Anterior cingulate cortex (tissue), 58 donors: ENCODE data around the gene HSF5.

Source experiments
- DNase-seq, 58 donors: peaks; one replicate each; lab custom pipeline; 2025; lab: John Stamatoyannopoulos, UW

Gene HSF5

DNA sequence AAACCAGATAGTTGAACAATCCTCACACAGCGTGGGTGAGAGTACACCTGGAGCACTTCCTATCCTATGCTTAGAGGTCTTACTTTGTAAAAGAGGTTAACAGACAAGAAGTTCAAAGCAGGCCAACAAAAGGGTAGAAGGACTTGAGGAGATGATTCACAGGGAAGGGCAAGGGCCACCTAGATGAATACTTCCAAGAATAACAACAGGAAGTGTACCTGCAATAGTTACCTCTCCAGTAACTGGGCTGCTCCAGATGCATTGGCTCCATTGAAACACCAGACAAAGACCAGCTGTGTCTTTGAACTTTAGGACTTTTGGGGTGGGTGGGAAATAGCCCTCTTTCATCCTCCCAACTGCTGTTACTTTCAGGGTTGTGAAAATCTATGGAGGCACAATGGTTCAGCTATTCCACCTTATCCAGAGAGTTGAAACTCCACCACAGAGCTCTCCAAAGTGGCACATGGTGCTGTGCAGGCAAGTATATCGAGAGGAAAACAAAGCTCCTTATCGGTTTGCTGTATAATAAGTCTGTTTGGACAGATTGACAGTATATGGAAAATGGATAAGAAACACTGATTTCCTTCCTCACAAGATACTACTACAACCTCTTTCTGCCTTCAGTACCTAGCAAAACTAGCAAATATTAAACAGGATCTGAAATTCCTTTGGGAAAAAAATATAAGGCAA, 93.5 kb downstream of the HSF5 start:
- DNase-seq = no peak

DNA sequence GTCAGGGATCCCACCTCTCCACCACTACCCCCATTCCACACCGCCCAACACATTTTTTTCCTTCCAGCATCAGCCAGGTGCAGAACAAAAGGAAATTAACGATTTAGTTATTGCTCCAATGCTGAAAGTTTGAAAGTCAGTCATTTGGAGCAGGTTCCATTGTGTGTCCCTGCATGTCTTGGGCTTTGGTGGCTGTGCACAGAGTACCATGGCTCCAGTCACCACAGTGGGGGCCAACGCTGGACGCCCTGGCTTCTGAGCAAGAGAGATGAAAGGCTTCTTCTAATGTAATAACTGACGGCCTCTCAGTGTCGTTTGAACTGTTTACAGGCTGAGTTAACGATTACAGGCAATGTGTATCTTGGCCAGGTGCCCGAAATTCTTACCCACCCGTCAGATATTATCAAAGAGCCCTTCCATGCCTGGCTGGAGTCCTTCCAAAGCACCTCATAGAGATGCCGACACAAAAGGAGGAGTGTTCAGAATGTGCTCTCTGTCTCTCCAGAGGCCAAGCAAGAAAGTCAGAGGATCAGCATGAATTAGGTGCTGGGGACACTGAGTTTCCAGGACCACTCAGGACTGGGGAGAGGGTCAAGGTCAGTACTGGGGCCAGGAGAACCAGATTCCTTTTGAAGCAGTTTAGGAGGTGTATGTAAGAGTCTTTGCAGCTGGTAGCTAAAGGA, 96.8 kb downstream of the HSF5 start:
- DNase-seq = peak in 1 of 58 donors; percentile 6

DNA sequence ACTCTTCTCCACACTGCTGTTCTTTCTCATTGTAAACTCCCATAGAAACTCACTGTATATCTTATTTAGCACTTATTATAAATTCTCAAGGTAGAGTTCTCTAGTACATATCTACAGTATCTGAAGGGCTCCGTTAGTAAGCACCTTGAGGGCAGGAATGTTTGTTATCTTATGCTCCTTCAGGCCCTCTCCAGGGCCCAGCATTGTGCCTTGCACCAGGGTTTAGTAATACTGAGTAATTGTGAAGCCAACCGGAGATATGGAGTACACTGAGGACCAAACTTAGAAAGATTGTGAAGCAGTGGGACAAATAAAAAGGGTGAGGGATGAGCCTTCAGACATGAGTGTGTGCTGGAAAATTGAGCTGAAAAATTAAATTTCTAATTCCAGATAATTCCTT, 97.3 kb downstream of the HSF5 start:
- DNase-seq = no peak

DNA sequence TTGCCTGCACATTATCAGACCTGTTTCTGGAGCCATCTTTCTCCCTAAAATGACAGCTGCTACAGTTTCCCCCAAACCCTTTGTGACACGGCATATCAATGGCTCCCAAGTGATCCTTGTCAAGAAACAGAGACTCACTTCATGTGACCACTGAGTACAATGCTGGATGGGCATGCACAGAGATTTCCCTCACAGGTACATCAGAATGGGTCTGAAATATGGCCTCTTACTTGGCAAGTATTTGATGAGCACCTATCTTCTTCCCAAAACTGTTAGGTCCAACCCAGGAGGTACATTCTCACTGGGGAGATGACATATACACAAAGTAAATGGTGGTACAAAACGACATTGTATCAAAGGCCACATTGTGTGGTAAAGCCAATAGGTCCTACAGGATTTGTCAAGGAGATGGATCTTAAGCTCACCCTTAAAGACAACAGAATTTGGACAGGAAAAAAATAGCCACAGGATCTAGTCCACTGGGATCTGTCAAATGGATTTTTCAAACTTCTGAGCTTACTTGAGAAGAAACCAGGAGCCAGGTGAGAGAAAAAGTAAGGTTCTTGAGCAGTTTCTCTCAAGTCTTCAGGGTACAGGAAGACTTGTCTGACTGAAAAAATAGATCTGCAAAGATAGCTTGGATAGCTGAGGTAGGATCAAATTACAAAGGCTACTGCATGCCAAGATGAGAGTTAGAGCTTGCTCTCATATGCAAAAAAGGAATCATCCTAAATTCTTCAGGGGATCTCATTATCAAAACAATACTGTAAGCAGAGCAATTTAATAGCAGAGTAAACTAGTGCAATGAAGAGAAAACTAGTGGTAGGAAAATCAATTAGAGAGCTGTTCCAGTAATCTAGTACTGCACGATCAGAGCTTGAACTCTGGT, 99.7 kb downstream of the HSF5 start:
- DNase-seq = no peak

DNA sequence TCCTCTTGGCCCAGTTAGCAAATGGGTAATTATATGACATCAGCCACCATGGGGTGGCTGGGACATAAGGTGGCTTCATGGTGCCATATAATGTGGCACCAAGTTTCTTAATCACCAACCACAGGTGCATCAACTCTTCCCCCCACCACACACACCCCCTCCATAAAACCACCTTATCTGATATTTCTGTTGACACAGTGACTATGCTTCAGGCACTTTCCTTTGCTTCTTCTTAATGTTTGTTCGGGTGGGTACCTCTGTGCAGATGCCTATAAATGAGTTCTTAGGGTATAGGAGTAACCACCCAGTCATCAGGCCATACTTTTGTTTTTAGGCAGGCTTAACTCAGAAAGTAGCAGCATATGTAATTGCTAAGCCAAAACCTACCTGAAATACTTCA, 100.4 kb downstream of the HSF5 start:
- DNase-seq = no peak

DNA sequence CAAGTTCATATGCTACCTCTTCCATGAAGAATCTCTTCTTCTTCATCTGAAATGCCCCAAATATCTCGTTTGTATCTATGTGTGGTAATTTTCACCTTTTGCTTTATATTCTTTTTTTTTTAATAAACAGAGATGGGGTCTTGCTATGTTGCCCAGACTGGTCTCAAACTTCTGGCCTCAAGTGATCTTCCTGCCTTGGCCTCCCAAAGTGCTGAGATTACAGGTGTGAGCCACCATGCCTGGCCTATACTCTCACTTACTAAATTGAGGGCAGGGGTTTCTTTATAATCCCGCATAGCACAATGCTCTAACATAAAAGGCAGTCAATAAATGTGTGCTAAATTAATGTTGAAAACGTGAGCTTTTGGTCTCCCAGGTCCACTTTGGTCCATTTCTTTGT, 101.5 kb downstream of the HSF5 start:
- DNase-seq = no peak

DNA sequence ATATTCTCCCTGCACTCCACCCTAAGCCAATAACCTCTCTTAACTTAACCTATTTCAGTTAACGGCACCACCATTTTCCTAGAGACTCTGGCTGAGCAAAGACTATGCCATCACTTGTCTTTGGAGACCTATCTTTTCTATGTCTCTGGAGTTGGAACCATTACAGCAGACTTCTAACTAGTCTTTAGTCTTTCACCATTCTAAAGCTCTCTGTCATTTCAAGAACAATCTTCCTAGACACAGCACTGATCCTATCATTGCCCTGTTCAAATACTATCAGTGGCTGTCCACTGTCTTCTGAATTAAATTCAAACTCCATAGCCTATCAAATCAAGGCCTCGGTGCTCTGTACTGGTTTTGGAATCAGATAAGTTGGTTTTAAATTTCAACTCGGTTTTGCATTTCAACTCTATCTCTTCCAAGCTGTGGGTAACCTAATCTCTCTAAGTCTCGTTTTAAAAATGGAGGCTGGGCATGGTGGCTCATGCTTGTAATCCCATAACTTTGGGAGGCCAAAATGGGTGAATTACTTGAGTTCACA, 102.8 kb downstream of the HSF5 start:
- no peak for DNase-seq

DNA sequence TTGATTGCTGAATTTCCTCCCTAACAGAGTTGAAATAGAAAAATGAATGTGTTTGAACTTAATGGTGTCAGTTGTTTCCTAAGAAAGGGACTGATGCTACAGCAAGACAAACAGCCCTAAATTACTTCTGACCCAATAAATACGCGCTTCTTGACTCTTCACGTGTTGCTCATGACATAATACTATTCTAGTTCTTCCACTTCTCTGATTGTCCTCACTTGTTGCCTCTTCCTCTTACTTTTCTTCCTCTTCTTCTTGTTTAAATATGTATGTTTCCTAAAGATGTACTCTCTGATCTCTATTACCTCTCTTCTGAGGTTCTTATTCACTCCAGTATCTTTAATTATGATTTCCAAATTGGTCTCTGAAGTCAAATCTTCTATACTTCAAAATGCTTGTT, 103.3 kb downstream of the HSF5 start:
- no peak for DNase-seq

DNA sequence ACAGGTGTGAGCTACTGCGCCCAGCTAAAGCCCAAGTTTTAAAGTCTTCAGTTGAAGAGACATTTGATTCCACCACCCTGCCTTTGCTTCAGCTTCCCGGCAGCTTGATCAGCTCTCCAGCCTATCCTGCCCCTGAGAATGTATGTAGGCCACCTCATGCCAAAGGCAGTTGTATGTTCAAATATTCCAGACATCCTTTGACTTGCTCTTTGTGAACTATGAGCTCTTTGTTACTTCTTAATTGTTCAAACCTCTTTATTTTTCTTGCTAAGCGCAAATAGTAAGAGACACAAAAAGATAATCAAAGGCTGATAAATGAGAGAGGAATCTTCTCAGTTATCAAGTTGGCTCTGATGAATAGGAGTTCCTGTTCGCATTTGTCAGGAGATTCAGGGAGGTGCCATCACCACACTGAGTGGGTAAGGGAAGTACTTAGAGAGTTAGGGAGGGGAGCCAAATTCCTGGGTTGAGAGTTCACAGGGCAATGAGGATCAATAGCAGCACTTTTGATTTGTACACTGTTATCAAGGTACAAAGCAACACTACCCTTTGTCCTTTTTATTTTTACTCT, 104.2 kb downstream of the HSF5 start:
- no peak for DNase-seq

DNA sequence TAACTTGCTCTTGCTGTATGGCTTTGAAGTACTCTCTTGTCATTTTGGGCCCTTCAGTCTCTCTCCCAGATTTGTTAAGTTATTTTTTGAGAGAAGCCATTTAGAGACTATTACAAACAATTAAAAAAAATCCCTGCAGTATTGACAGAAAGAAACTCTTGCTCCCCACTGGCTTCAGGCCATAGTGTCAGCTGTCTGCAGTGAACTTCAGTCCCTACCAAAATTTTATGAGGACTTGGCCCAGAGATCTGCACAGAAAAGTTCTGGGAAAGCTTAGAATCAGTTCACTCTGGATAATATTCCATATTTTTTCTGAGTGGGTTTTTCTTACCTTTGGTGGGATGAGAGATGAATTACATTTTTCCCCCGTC, 105.4 kb downstream of the HSF5 start:
- no peak for DNase-seq

DNA sequence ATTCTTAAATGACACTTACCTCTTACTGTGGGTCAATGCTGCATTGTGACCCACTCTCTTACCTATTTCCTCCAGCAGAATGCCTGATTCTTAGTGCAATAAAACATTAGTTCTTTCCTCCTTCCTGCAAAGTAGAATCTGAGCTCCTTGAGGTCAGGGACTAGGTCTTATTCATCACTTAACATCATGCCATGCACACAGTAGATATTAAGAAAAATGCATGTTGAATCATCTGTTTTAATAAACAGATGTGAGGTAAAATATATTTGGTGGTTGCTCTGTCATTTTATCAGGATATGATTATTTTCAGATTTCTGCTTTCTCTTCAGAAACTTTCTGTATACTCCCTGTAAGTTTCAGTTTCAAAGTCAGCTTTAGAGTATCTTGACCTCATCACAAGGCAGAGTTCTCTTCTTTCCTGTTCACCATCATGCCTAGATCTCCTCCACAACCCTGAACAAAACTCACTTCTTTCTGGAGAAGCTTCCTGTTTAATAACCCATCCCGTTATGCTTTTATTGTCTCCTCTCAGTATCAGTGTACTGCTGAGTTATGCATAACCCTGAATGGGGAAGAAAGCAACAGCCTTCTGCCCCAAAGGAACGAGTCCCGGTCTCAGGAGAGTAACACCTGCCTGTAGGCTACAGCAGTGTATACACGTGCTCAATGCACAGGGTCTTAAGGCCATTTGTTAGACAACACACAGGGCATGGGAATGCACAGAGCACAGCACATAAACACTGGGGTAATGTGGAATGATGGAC, 105.9 kb downstream of the HSF5 start:
- no peak for DNase-seq

DNA sequence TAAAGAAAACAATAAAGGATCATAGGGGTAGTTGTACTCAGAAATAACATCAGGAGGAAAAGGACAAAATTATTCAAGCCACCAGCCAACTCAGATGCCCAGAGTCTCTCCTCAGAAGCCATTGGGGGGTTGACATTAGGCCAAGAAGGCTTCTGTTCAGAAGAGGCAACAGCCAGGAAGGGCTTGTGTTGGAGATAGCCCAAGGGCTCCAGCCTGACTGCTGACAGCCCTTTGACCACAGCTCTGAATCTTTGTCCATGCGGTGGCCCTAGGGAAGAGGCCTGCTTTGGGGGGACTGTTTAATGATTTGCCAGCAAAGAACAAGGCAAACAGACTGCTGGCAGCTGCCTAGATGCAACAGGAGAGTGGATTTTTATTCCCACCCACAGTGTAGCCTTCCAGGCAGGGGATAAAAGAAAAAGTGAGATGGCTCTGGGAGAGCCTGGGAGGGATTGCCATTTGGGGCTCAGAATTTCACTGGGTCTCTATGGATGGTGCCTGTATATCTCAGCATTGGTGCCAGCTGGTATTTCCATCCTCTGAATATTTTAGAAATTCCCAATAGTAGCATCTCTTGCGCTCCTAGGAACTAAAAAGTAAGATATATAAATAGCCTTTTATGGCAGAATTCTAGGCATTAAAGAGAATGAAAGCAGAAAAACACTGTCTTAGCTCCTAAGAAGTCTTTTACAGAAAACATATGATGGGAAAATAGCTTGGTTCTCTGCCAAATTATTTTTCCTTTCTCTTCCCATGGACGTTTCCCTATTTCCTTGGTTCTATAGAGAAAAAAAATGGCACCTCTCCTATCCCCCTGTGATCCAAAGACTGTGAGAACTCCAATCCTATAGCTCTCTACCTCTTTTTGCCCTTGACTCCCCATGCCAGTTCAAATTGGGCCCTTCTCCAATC, 106.8 kb downstream of the HSF5 start:
- peak in 35 of 58 donors; percentile 7 to 77 (median 36) for DNase-seq

DNA sequence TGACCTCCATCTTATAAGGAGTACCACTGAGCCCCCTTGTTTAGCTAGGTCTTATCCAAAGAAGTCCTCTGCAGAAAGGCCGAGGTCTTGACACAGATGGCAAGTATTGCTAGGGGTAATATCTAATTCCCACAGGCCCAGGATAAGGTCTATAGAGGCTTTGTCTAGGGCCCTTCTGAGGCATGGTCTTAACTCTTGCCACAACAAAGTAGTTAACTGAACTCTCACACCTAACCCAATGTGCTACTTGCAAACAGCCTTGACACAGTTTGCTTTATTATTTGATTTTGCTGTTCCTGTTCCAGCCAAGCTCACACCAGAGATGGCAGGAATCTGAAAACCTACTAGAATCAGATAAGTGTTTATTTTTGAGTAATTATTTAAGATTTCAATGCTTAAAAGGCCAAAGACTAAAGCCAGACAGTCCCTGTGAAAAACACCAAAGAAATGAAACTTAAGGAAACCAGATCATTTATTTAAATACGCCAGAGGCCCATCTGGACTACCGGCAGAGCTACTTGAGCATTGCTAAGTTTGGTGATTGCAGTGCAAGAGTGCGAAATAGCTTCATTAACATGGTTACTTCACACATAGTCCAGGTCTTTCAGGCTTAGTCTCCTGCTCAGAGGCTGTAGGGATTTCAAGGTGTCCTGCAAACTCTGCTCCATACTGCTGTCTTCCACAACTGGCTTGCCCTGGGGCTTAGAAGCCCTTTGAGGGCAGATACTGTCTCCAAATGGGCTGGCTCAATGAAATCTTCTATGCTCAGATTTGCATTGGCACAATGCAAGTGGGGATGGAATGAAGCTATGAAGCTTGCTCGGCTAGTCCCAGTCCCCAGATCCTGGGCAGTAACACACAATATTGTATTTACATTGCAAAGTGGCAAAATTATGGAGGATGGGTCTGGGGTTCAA, 107.7 kb downstream of the HSF5 start:
- DNase-seq = no peak

DNA sequence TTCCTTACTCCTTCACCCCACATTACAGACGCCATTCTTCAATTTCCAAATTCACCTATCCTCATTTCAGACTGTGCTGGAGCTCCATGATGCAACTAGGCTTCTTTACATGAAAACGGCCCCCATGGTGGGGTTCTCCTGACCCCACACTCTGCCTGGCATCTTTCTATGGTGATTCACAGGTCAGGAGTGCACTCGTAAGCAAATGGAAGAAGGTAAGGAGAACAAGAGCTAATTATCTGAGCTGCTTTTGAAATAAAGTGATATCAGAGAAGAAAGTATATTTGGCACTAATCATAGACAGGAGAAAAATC, 108.7 kb downstream of the HSF5 start:
- no peak for DNase-seq

DNA sequence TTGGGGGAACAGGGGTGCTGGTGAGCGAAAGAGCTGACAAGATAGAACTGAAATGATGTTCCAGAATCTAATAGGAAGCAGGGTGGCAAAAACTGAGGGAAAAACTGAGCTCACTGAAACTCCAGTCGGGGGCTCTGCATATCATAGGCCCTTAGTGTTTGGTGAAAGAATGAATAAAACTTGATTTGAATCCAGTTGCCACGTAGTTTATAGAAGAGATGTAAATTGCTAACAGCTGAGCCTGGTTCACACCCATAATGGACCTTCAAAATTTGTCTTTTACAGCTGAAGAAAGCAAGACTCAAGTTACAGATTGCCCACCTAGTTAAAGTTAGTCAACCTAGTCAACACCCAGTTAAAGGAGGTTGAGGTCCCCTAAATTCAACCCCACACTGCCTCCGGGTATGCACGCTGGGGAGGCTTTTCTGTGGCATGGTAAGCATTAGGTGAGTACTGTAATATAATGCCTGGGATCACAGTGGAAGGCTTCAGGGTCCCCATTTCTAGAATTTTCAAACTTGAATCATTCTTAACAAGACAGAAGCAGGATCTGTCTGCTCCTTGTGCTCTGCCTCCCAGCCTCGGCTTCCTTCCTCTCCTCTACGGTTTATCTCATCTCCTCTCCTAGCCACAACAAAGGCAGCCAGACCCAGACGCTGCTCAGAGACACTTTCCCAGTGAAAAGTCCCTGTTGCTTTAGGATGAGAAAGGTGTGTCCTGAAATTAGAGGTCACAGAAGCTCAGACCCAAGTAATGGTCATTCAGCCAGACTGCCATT, 109.3 kb downstream of the HSF5 start:
- DNase-seq = no peak

DNA sequence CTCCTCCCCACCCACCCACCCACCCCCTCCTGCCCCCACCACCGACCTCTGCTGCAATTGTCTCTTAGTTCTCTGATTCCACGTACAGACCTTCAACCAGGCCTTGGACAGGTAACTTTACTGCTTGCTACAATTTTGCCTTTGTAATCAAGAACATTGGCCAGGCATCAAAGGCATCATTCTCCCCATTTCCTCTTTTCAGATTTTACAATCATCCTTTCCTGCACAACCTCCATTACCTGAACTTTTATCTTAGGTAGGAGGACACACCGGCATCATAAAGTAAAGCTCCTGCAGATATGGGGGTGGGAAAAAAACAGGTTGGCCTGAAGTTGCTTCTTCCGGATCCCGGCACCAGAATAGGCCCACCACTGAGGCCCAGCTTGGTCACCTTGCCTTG, 110.5 kb downstream of the HSF5 start:
- DNase-seq = no peak

DNA sequence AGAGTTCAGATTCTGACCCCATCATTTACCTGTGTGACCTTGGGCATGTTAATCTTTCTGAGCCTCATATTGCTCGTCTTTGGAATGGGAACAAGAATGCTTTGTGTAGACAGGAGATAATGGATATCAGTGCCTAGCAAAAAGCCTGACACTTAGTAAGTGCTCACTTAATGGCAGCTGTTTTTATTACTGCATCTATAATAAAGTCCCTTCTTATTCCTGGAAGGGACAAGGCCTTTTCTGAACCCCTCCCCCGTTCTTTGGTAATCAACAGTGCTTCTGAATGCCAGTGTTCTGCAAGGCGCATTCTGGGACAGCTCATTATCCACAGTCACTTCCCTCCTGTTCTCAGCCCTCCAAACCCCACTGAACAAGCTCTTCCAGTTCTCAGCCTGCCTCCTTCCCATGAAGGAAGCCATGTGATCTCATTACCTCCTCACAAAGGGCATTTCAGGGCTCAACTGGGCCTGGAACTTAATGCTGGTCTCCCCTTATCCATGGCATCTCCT, 111.1 kb downstream of the HSF5 start:
- DNase-seq = peak in 17 of 58 donors; percentile 5 to 58 (median 21)
